HG03135 (cell line): ENCODE results near the gene RAB40C.
A peak's percentile ranks its signal among the peaks of the same experiment; 100 is the strongest.
"Not testable (repeated sequence)": the region's sequence is repeated elsewhere in the genome, so short reads cannot be mapped to it uniquely, and the experiment has no call there.

Experiments used
- ATAC-seq: cut with Tn5 transposase; IDR thresholded peaks from one replicate; pipeline ENCODE4 v1.9.1; 2021; ENCODE audit warnings: mild to moderate bottlenecking, moderate library complexity; ENCODE audit not compliant: unreplicated experiment

Gene RAB40C

DNA sequence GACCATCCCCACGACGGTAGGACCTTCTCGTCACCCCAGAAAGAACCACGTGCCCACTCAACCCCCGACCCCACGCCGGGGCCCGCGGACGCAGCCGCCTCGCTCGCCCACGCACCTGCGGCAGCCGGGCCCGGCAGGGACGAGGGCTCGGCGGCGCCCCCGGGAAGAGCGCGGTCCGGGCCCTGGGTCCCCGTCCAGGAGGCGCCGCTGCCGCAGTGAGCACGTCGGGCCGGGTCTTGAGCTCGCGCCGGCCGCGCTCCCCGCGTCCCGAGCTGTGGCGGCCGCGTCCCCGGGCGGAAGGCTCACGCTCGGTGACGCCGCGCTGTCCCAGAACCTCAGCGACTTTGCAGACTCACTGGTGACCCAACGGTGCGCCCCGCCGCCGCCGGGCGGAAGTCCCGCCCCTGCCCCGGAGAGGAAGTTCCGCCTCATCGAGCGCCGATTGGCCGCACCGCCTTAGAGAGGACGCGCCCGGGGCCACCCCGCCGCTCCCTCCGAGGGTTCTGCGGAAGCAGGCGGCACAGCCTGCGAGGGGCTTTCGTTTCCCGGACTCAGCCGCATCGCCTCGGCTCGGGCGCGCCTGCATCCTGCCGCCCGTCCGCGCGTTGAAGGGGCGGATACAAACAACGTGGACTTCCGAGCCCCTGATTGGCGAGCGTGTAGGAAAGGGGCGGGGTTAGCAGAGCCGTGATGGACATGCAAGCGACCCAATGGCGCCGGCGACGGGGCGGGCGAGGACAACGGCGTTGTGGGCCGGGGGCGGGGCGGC, 793 bp upstream of the RAB40C start:
- ATAC-seq: peak; percentile 72

- ATAC-seq: peak; percentile 1
These were observed 435 bp downstream of the RAB40C start for GRCh38 chr16:590188-590814.

DNA sequence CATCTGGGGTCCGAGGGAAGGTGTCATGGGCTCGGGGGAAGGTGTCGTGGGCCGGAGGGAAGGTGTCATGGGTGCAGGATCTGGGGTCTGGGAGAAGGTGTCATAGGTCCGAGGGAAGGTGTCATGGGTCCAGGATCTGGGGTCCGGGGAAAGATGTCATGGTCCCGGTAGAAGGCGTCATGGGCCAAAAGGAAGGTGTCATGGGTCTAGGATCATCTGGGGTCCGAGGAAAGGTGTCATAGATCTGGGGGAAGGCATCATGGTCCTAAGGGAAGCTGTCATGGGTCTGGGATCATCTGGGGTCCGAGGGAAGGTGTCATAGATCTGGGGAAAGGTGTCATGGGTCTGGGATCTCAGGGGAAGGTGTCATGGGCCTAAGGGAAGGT, 942 bp downstream of the RAB40C start:
- no peak for ATAC-seq

- ATAC-seq: no peak
These were observed 1.4 kb downstream of the RAB40C start for GRCh38 chr16:591231-591630.

DNA sequence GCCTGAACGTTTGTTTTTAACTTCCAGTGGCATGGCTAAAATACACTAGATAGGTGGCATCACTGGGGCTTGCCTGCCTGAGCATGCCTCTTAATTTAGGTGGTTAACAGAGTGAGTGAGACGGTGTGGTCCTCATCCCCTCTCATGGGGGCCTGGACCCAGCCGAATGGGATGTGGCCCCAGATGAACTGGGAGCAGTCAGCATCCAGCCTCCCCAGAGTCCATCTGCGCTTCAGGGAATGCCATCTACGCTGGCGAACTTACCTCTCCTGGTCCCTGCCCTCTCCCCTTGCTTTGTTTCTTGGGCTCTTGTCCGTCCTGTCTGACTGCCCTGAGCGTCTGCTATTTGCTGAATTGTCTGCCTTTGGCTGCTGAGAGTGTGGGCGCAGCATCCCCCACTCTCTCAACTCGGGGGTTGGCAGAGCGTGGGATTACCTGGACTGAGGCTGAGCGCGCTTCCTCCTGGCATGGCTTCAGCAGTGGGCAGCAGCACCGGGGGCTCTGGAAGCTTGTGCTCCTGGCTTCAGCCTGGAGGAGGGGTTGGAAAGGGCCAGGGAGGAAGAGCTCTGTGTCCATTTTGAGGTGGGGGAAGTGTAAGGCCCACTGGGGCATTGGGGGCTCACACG, 2.1 kb downstream of the RAB40C start:
- no peak for ATAC-seq

- ATAC-seq: no peak
These were observed 2.8 kb downstream of the RAB40C start for GRCh38 chr16:592518-593306.

DNA sequence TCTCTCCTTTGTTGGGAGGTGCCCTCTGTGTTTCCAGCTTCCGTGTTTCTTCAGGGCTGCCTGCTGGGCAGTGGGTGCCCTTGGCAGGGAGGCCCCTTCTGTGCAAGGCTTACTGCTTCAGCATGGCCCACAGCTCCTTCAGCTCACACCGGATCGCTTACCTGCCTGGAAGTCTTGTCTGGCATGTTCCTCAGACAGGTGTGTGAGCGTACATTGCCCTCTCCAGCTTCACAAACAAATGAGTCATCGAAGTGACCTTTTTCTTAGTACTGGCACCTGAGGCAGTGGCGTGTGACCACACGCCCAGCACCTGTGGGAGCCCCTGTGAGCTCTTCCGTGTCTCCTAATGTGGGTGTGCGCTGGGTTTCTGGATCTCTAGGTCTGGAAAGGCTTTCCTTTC, 3.5 kb downstream of the RAB40C start:
- ATAC-seq: no peak

DNA sequence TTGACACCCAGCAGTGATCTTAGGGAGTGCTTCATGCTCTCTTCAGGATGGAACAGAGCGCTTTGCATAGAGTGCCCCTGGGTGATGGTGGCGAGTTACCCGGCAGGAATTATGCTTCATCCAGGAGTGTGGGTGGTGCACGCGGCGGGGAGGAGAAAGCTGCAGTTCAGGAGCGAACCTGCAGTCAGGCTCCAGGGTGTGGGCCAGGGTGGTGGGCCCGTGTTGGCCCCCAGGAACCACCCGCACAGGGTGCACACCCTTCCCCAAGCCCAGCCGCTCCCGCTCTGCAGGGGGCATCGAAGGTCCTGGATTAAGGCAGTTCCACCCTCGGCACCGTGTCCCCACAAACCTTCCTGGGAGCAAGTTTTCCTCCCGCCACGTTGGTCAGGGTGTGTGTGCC, 3.9 kb downstream of the RAB40C start:
- no peak for ATAC-seq

GRCh38 chr16:595094-595528, 5.2 kb downstream of the RAB40C start:
- no peak for ATAC-seq

DNA sequence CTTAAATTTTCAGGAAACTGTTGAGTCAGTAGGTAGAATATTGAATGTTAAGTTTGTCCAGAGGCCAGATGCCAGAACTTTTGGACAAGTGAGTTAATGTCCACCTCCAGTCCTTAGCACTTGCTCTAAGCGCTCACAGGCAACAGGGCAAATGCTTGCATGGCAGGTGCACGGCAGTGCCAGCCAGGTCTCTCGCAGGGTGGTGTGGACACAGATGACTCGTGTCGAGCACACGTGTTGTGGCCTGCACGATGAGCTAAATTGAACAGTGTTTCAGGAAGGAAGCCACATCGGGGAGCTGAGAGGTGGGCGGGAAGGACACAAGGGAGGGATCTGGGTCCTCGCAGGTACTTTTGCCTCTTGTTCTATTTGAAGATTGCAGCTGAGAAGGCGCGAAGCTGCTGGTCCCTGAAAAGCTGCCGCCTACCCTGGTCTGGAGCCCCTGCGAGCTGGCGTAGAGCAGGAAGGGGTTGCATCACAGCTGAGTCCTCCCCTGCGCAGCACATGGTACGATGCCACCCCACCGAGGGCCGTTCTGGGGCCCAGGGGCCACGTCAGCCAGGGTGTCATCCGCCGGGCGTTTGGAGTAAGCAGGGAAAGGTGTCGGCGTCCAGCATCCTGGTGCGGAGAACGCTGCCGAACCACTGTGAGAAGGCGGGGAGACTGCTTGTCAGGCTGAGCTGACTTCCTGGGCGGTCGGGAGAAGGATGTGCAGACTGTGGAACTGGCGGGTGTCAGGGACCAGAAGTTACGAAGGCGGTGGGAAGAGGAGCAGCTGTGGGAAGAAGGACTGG, 6.3 kb downstream of the RAB40C start:
- no peak for ATAC-seq

DNA sequence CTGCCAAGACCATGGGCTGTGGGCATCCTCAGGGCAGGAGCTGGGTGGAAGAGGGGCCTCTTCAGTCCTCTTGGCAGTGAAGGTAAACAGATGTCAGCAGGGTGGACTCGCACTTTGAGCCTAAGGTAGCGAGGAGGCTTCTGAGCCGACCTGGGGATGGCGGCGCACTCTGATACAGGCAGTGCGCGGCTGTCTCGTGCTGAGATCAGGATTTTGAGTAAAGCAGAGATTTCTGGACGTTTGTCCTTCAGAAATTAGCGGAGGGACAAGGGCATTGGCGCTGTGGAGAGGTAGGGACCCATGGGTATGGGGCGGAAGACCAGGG, 6.8 kb downstream of the RAB40C start:
- ATAC-seq: no peak

GRCh38 chr16:597655-598054, 7.8 kb downstream of the RAB40C start:
- not testable (repeated sequence) for ATAC-seq

GRCh38 chr16:598823-599739, 9.2 kb downstream of the RAB40C start:
- no peak for ATAC-seq

DNA sequence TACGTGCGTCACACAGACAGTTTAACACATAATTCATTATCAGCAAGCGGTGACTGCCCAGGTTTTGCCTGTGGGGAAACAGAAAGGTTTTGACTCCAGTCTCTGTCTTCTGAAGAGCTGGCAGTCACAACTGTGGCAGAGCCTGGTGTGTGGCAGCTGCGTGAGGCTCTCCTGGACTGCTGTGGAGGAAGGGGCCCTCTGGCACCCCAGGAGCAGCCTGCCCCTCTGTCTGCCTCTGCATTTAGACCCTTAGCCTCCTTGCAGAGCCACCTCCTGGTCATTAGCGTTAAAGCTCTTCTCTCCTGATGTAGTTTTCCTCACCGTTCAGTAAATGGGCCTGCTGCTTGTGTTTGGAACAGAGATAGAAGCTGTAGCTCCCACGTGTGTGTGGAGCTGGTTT, 10.9 kb downstream of the RAB40C start:
- ATAC-seq: no peak

- ATAC-seq: no peak
These were observed 14.1 kb downstream of the RAB40C start for GRCh38 chr16:603933-604332.

GRCh38 chr16:606656-607307, 16.9 kb downstream of the RAB40C start:
- no peak for ATAC-seq

- no peak for ATAC-seq
These were observed 18.2 kb downstream of the RAB40C start for GRCh38 chr16:608019-608418.

GRCh38 chr16:609316-609715, 19.4 kb downstream of the RAB40C start:
- ATAC-seq: no peak

DNA sequence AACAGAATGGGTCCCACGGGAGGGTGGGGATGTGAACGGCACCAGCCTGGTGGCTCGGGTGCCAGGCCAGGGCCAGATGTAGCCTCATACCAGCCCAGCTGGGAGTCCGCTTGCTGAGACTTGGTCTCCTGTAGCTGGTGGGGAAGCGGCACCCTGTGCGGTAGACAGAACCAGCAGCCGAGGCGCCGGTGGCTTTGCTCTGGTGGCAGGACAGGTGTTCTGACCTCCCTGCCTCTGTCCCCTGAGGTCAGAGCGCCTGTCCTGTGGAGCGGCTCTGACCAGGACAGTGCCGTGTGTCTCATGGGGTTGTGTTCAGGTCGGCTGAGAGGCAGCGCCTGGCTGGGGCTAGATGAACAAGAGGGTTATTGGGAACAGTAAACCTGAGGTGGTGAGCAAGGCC, 20.1 kb downstream of the RAB40C start:
- ATAC-seq: no peak
